ENCODE data around the gene ZNF714. TPM values are rescaled to one million over a fixed set of nuclear protein-coding genes. Genes with fewer than 3 reads are reported as not detected.
A peak's percentile ranks its signal among the peaks of the same experiment; 100 is the strongest.

The ZNF714 gene
- 7.5 TPM for polyA plus RNA-seq (2012; ENCODE audit: missing spikeins)

DNA sequence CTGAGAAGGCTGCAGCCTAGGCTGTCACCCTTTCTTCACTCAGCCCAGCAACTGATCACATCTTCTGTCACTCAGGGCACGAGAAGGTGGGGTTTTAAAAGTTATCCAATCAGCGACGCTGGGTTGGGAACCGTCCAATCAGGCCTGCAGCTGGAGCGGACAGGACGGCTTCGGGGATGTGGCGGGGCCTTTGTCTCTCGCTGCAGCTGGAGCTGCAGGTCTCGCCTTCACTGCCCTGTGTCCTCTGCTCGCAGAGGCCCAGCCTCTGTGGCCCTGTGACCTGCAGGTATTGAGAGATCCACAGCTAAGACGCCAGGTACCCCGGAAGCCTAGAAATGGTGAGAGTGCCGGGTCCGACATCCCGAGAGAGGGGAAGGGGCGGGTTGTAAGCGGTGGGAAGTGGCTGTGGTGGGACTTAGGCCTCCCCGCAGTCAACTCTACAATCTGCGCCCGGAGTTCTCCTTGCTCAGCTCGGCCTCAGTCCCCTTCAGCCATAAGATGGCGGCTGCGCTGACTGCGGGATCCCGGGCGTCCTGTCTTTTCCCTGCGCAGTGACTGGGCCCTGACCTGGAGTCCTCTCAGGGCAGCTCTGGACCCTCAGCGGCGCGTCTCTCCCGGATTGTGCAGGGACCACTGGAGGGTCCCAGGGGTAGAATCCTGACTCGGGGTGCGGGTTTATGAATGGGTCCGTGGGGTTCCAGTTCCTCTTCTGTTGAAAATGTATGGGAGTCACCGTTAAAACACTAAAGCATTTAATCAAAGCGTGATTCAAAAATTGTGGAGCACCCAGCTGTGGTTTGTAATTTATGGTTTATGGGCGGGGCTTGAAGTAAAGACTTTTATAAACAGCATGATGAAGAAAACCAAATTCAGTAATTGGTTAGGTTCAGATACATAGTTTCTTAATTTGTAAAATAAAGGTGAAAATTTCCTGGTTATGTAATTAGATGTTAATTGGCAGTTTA is at the start of gene ZNF714:
Gene ZNF714, plus strand, starts transcription at position 193 of the 965 bp plus-strand sequence. CDS start 16,066 bp downstream, outside the sequence.
- peak; percentile 75 for FAIRE-seq
- peak; percentile 79 for TF ChIP-seq POLR2A (IDR thresholded peaks at IDR 0.05; ENCODE audit: low read depth, low read length)
- peak; percentile 72; the same call in 1 of the 2 replicates for TF ChIP-seq TAF1 (IDR thresholded peaks at IDR 0.05; ENCODE audit: borderline replicate concordance, low read depth, low read length)
- peak; percentile 68 for TF ChIP-seq POLR2AphosphoS5 (IDR thresholded peaks at IDR 0.05; ENCODE audit: low read depth, low read length)
- DNase-seq (ENCODE audit: insufficient read length): peak; percentile 39

DNA sequence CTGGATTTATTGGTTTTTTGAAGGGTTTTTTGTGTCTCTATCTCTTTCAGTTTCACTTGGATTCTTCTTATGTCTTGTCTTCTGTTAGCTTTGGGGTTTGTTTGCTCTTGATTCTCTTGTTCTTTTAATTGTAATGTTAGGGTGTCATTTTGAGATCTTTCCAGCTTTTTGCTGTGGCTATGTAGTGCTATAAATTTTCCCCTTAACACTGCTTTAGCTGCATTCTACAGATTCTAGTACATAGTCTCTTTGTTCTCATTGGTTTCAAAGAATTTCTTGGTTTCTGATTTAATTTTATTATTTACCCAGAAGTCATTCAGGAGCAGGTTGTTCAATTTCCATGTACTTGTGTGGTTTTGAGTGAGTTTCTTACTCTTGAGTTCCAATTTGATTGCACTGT is 37.0 kb upstream of the ZNF714 start:
- FAIRE-seq (no peak), DNase-seq (ENCODE audit: insufficient read length) (no peak)
- TF ChIP-seq POLR2AphosphoS5 (IDR thresholded peaks at IDR 0.05; ENCODE audit: low read depth, low read length) (no peak), TAF1 (IDR thresholded peaks at IDR 0.05; ENCODE audit: borderline replicate concordance, low read depth, low read length) (no peak), POLR2A (IDR thresholded peaks at IDR 0.05; ENCODE audit: low read depth, low read length) (no peak)

- FAIRE-seq (no peak), DNase-seq (ENCODE audit: insufficient read length) (no peak)
- TF ChIP-seq TAF1 (IDR thresholded peaks at IDR 0.05; ENCODE audit: borderline replicate concordance, low read depth, low read length) (no peak), POLR2AphosphoS5 (IDR thresholded peaks at IDR 0.05; ENCODE audit: low read depth, low read length) (no peak), POLR2A (IDR thresholded peaks at IDR 0.05; ENCODE audit: low read depth, low read length) (no peak)
Measured at GRCh38 chr19:21046489-21046888, 35.5 kb upstream of the ZNF714 start.

DNA sequence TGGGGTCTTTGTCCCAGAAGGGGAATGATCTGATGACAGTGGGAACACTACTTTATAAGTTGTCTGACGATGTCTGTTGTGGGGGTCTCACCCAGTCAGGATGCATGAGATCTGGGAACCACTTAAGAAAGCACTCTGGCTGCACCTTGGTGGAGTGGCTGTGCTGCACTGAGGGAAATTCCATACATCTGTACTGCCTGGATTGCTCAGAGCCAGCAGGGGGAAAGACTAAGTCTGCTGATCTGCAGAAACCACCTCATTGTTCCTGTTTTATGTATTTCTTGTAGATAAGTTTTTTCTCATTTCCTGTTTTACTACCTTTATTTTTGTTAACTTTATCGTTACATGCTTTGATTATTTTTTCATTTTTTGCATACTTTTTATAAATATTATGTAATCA is 34.3 kb upstream of the ZNF714 start:
- DNase-seq (ENCODE audit: insufficient read length) (no peak), FAIRE-seq (no peak)
- TF ChIP-seq POLR2A (IDR thresholded peaks at IDR 0.05; ENCODE audit: low read depth, low read length) (no peak), TAF1 (IDR thresholded peaks at IDR 0.05; ENCODE audit: borderline replicate concordance, low read depth, low read length) (no peak), POLR2AphosphoS5 (IDR thresholded peaks at IDR 0.05; ENCODE audit: low read depth, low read length) (no peak)

- TF ChIP-seq TAF1 (IDR thresholded peaks at IDR 0.05; ENCODE audit: borderline replicate concordance, low read depth, low read length): no peak
- no peak for TF ChIP-seq POLR2A (IDR thresholded peaks at IDR 0.05; ENCODE audit: low read depth, low read length)
- no peak for TF ChIP-seq POLR2AphosphoS5 (IDR thresholded peaks at IDR 0.05; ENCODE audit: low read depth, low read length)
- no peak for FAIRE-seq
- no peak for DNase-seq (ENCODE audit: insufficient read length)
Measured at GRCh38 chr19:21052902-21053301, 29.1 kb upstream of the ZNF714 start.

DNA sequence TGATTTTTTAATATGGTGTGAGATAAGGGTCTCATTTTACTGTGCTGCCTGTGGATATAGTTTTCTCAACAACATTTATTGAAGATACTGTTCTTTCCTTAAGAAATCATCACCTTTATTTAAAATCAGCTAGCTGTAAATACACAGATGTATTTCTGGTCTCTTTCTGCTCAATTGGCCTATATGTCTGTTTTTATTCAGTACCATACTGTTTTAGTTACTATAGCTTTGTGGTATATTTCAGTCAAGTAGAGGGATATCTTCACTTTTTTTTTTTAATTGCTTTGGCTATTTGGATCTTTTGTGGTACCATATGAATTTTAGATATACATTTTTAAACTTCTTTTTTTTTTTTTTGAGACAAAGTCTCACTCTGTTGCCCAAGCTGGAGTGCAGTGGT is 16.7 kb upstream of the ZNF714 start:
- no peak for DNase-seq (ENCODE audit: insufficient read length)
- FAIRE-seq: no peak
- no peak for TF ChIP-seq TAF1 (IDR thresholded peaks at IDR 0.05; ENCODE audit: borderline replicate concordance, low read depth, low read length)
- TF ChIP-seq POLR2AphosphoS5 (IDR thresholded peaks at IDR 0.05; ENCODE audit: low read depth, low read length): no peak
- TF ChIP-seq POLR2A (IDR thresholded peaks at IDR 0.05; ENCODE audit: low read depth, low read length): no peak

DNA sequence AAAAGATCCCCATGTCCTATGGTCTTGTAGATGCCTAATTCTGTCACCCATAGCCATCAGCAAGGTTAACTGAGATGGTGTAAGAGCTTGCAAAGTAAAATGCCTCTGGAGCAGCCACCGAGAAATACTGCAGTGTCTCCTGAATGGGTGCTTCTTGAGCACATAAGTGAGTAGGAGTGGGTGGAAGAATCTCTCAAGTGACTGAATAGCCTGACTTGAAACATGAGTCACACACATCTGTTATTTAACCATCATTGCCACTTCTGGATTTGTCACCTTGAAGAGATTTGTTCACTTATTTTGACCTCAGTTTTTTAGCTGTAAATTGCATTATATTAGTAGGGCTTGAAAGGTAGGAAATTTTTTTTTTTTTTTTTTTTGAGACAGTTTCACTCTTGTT is 2.3 kb downstream of the ZNF714 start:
- FAIRE-seq (no peak), DNase-seq (ENCODE audit: insufficient read length) (no peak)
- no peak for TF ChIP-seq TAF1 (IDR thresholded peaks at IDR 0.05; ENCODE audit: borderline replicate concordance, low read depth, low read length)
- no peak for TF ChIP-seq POLR2A (IDR thresholded peaks at IDR 0.05; ENCODE audit: low read depth, low read length)
- TF ChIP-seq POLR2AphosphoS5 (IDR thresholded peaks at IDR 0.05; ENCODE audit: low read depth, low read length): no peak

- TF ChIP-seq POLR2A (IDR thresholded peaks at IDR 0.05; ENCODE audit: low read depth, low read length): no peak
- TF ChIP-seq TAF1 (IDR thresholded peaks at IDR 0.05; ENCODE audit: borderline replicate concordance, low read depth, low read length): no peak
- TF ChIP-seq POLR2AphosphoS5 (IDR thresholded peaks at IDR 0.05; ENCODE audit: low read depth, low read length): no peak
- FAIRE-seq (no peak), DNase-seq (ENCODE audit: insufficient read length) (no peak)
Measured at GRCh38 chr19:21087871-21088270, 5.9 kb downstream of the ZNF714 start.

DNA sequence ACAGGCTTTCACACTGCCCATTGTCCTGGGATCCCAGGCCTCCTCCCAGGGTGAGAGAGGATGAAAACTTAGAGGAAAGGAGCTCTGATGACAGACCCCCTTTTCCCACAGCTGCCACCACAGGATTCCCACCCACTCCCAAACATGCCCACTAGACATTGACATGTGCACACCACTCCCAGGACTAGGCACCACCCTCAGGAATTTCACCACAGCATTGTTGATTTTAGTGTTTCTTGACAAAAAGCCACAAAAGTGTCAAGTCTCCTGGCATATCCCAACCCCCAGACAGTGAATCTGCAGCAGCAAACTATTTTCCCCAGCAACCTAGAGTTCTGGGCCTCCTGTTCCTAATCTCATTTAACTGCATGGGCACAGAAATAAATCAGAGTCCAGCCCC is 10.1 kb downstream of the ZNF714 start:
- FAIRE-seq: no peak
- no peak for DNase-seq (ENCODE audit: insufficient read length)
- TF ChIP-seq POLR2A (IDR thresholded peaks at IDR 0.05; ENCODE audit: low read depth, low read length) (no peak), TAF1 (IDR thresholded peaks at IDR 0.05; ENCODE audit: borderline replicate concordance, low read depth, low read length) (no peak), POLR2AphosphoS5 (IDR thresholded peaks at IDR 0.05; ENCODE audit: low read depth, low read length) (no peak)

GRCh38 chr19:21094347-21095025 is 12.5 kb downstream of the ZNF714 start:
- TF ChIP-seq POLR2AphosphoS5 (IDR thresholded peaks at IDR 0.05; ENCODE audit: low read depth, low read length): no peak
- no peak for TF ChIP-seq TAF1 (IDR thresholded peaks at IDR 0.05; ENCODE audit: borderline replicate concordance, low read depth, low read length)
- TF ChIP-seq POLR2A (IDR thresholded peaks at IDR 0.05; ENCODE audit: low read depth, low read length): no peak
- FAIRE-seq: no peak
- no peak for DNase-seq (ENCODE audit: insufficient read length)

GRCh38 chr19:21098291-21098690 is 16.3 kb downstream of the ZNF714 start:
- DNase-seq (ENCODE audit: insufficient read length) (no peak), FAIRE-seq (no peak)
- TF ChIP-seq TAF1 (IDR thresholded peaks at IDR 0.05; ENCODE audit: borderline replicate concordance, low read depth, low read length): no peak
- TF ChIP-seq POLR2A (IDR thresholded peaks at IDR 0.05; ENCODE audit: low read depth, low read length): no peak
- TF ChIP-seq POLR2AphosphoS5 (IDR thresholded peaks at IDR 0.05; ENCODE audit: low read depth, low read length): no peak

All from GM12892 (cell line).